Caco-2 (cell line): ENCODE data around the gene ALG14. TPM values are rescaled to one million over a fixed set of nuclear protein-coding genes. Genes with fewer than 3 reads are reported as not detected.

Experiments used
- BruUV-seq: library from RNA; stranded (reverse); fragments of 400-500 nt; replicated peaks from 2 replicates; lab custom pipeline; 2021; lab: Mats Ljungman, UMichigan
- CTCF ChIA-PET: fragments of 300-600 bp; sonication (Branson Sonifier 250); formaldehyde crosslinking; loops from one replicate; lab custom pipeline; 2022; ENCODE audit warnings: antibody characterized with exemption; lab: Charles Lee
- POLR2A ChIA-PET: fragments of 300-600 bp; sonication (Branson Sonifier 250); formaldehyde crosslinking; loops from one replicate; lab custom pipeline; 2022; ENCODE audit warnings: antibody characterized with exemption; lab: Charles Lee
- DNase-seq, 2 experiments: peaks; one replicate each; pipeline versions ENCODE4 v3.0.0 to v3.0.0-alpha.2; 2020 to 2022
- H3K27me3 ChIP-seq: replicated peaks from 2 replicates; pipeline ENCODE4 v1.6.0; 2011; ENCODE audit warnings: low read length; ENCODE audit not compliant: control insufficient read depth, insufficient read depth
- H3K36me3 ChIP-seq: 2 replicates; pipeline ENCODE4 v1.5.1; 2011; ENCODE audit warnings: low read length; ENCODE audit not compliant: control insufficient read depth, insufficient read depth
- H3K4me1 ChIP-seq: fragments of 250-450 bp; sonication (Bioruptor Pico); 2 replicates; pipeline ENCODE4 v1.5.1; 2020; ENCODE audit warnings: mild to moderate bottlenecking
- H3K4me3 ChIP-seq: 2 replicates; pipeline ENCODE4 v1.5.1; 2011; ENCODE audit warnings: low read depth, mild to moderate bottlenecking, control low read depth, low read length
- H3K9me3 ChIP-seq: fragments of 250-450 bp; sonication (Bioruptor Pico); 2 replicates; pipeline ENCODE4 v1.5.1; 2020; ENCODE audit warnings: mild to moderate bottlenecking, moderate library complexity
- H3K27ac Mint-ChIP-seq: one replicate; pipeline ENCODE4 v1.8.0; 2022; ENCODE audit warnings: mixed read lengths; ENCODE audit not compliant: unreplicated experiment
- H3K27me3 Mint-ChIP-seq: one replicate; pipeline ENCODE4 v1.8.0; 2022; ENCODE audit warnings: mixed read lengths; ENCODE audit not compliant: insufficient read depth, unreplicated experiment
- H3K36me3 Mint-ChIP-seq: one replicate; pipeline ENCODE4 v1.8.0; 2022; ENCODE audit warnings: mild to moderate bottlenecking, mixed read lengths; ENCODE audit not compliant: insufficient read depth, unreplicated experiment
- H3K4me1 Mint-ChIP-seq: one replicate; pipeline ENCODE4 v1.8.0; 2022; ENCODE audit warnings: low read depth, mixed read lengths; ENCODE audit not compliant: unreplicated experiment
- H3K4me3 Mint-ChIP-seq: one replicate; pipeline ENCODE4 v1.8.0; 2022; ENCODE audit warnings: mild to moderate bottlenecking, moderate library complexity, mixed read lengths; ENCODE audit not compliant: unreplicated experiment
- H3K9me3 Mint-ChIP-seq: one replicate; pipeline ENCODE4 v1.8.0; 2022; ENCODE audit warnings: mixed read lengths; ENCODE audit not compliant: unreplicated experiment
- intact Hi-C: fragments of 100-400 bp; cut with micrococcal nuclease; formaldehyde crosslinking; loops from one replicate; pipeline ENCODE4 v1.10.0; 2022; ENCODE audit not compliant: unreplicated experiment
- total RNA-seq: library from RNA; stranded (reverse); gene quantifications from 2 replicates; pipeline ENCODE4 v1.2.3, GENCODE V29; 2022
- TF ChIP-seq, protein P1 (sequence below), 2 experiments: fragments of 200-600 bp in 1 of 2; IDR thresholded peaks; 1 replicate in 1 of 2; 2 replicates in 1 of 2; pipeline versions ENCODE4 v1.5.1 to v1.8.0; 2011 to 2022; ENCODE audit warnings: antibody characterized with exemption in 1 of 2, control low read depth in 1 of 2, inconsistent platforms in 1 of 2, low read depth in 1 of 2, low read length in 1 of 2, mild to moderate bottlenecking in 1 of 2, moderate library complexity in 1 of 2; ENCODE audit not compliant: insufficient read depth in 1 of 2, severe bottlenecking in 1 of 2, unreplicated experiment in 1 of 2

ALG14 gene
- total RNA-seq, 1 experiment from 2014 or later: 4.5 TPM

DNA sequence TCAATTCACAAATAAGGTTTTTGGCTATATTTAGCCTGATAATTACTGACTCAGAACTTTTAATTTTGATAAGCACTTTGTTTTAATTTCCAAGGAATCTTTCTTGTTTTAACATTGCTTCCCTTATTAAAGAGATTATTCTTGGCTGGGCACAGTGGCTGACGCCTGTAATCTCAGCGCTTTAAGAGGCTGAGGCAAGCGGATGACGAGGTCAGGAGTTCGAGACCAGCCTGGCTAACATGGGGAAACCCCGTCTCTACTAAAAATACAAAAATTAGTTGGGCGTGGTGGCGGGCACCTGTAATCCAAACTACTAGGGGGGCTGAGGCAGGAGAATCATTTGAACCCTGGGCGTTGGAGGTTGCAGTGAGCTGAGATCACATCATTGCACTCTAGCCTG lies 13.8 kb downstream of the ALG14 start:
- H3K27me3 ChIP-seq: no peaks in the 10 kb centered on the region
- no peaks in the 10 kb centered on the region for H3K27me3 Mint-ChIP-seq
- ChIA-PET POLR2A (no interaction called here), CTCF (interaction anchor here (0.8 kb wide), 1 partner anchor 175 kb away, joined by 3 read pairs; the partner anchor contains the start of gene RWDD3)
- H3K36me3 ChIP-seq: no peaks in the 10 kb centered on the region
- H3K9me3 ChIP-seq: no peaks in the 10 kb centered on the region
- no TSS peak for BruUV-seq
- intact Hi-C loops: no loop called here
- TF ChIP-seq, protein P1, sequence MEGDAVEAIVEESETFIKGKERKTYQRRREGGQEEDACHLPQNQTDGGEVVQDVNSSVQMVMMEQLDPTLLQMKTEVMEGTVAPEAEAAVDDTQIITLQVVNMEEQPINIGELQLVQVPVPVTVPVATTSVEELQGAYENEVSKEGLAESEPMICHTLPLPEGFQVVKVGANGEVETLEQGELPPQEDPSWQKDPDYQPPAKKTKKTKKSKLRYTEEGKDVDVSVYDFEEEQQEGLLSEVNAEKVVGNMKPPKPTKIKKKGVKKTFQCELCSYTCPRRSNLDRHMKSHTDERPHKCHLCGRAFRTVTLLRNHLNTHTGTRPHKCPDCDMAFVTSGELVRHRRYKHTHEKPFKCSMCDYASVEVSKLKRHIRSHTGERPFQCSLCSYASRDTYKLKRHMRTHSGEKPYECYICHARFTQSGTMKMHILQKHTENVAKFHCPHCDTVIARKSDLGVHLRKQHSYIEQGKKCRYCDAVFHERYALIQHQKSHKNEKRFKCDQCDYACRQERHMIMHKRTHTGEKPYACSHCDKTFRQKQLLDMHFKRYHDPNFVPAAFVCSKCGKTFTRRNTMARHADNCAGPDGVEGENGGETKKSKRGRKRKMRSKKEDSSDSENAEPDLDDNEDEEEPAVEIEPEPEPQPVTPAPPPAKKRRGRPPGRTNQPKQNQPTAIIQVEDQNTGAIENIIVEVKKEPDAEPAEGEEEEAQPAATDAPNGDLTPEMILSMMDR (IDR thresholded peaks at IDR 0.05; ENCODE audit: insufficient read depth in 1 of 2, low read depth in 1 of 2, low read length in 1 of 2, severe bottlenecking in 1 of 2, unreplicated experiment in 1 of 2): no peak
- H3K4me3 ChIP-seq: no peak overlapping the region
- no peak overlapping the region for H3K4me3 Mint-ChIP-seq
- peaks cover 6% of the 10 kb centered on the region for H3K36me3 Mint-ChIP-seq
- H3K27ac Mint-ChIP-seq: no peak overlapping the region
- H3K4me1 ChIP-seq: peaks cover 6% of the 10 kb centered on the region; the same call in 1 of the 2 replicates
- no peak for DNase-seq
- peaks cover 9% of the 10 kb centered on the region for H3K4me1 Mint-ChIP-seq
- H3K9me3 Mint-ChIP-seq: no peaks in the 10 kb centered on the region

DNA sequence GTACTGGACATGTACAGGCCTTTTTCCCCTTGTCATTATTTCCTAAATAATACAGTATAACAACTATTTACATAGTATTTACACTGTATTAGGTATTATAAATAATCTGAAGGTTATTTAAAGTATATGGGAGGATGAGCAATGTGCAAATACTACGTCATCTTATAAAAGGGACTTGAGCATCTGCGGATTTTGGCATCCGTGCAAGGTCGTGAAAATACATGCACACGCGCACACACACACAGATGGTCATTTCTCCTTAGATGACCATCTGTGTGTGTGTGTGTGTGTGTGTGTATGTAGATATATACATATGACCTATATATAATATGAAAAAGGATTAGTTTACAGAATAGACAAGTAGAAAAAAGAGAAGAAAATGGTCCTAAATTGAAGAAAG lies 15.4 kb downstream of the ALG14 start:
- Mint-ChIP-seq H3K27ac (no peak overlapping the region), H3K27me3 (no peaks in the 10 kb centered on the region), H3K9me3 (no peaks in the 10 kb centered on the region), H3K36me3 (peaks cover 5% of the 10 kb centered on the region), H3K4me3 (no peak overlapping the region), H3K4me1 (peaks cover 9% of the 10 kb centered on the region)
- H3K9me3 ChIP-seq: no peaks in the 10 kb centered on the region
- DNase-seq: no peak
- peaks cover 6% of the 10 kb centered on the region; the same call in 1 of the 2 replicates for H3K4me1 ChIP-seq
- no TSS peak for BruUV-seq
- intact Hi-C loops: no loop called here
- no peaks in the 10 kb centered on the region for H3K36me3 ChIP-seq
- ChIA-PET CTCF (no interaction called here), POLR2A (no interaction called here)
- H3K4me3 ChIP-seq: no peak overlapping the region
- TF ChIP-seq, protein P1 (IDR thresholded peaks at IDR 0.05; ENCODE audit: insufficient read depth in 1 of 2, low read depth in 1 of 2, low read length in 1 of 2, severe bottlenecking in 1 of 2, unreplicated experiment in 1 of 2): no peak
- no peaks in the 10 kb centered on the region for H3K27me3 ChIP-seq

DNA sequence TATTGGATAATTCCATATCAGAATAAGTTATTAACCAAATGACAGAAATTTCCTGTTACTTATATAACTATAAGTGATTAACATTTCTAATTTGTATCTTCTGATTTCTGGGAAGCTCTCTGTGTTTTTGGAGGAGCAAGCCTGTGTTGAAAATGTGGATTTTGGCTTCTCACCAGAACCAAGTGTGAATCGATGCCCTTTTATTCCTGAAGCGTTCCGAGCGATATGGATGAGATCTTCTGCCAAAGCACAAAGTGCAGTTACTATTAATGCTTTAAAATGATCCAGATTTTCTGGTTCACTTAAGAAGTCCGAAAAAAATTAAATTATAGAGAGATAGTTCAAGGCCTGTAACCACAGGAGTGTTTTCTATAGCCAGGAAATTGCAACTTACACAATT lies 22.8 kb downstream of the ALG14 start:
- no peaks in the 10 kb centered on the region for H3K36me3 ChIP-seq
- no peak overlapping the region for H3K4me3 ChIP-seq
- Mint-ChIP-seq H3K4me3 (no peak overlapping the region), H3K9me3 (no peaks in the 10 kb centered on the region), H3K4me1 (no peaks in the 10 kb centered on the region), H3K27me3 (no peaks in the 10 kb centered on the region), H3K27ac (no peak overlapping the region), H3K36me3 (no peaks in the 10 kb centered on the region)
- DNase-seq: no peak
- H3K4me1 ChIP-seq: no peaks in the 10 kb centered on the region
- ChIA-PET CTCF (interaction anchor here (1.1 kb wide), 1 partner anchor 184 kb away, joined by 3 read pairs; the partner anchor contains the start of gene RWDD3), POLR2A (no interaction called here)
- TF ChIP-seq, protein P1 (IDR thresholded peaks at IDR 0.05; ENCODE audit: insufficient read depth in 1 of 2, low read depth in 1 of 2, low read length in 1 of 2, severe bottlenecking in 1 of 2, unreplicated experiment in 1 of 2): no peak
- no TSS peak for BruUV-seq
- no peaks in the 10 kb centered on the region for H3K9me3 ChIP-seq
- intact Hi-C loops: no loop called here
- H3K27me3 ChIP-seq: no peaks in the 10 kb centered on the region
